Natural killer cell (primary cell): ENCODE data around the gene CLDN4. TPM values are rescaled to one million over a fixed set of nuclear protein-coding genes. Genes with fewer than 3 reads are reported as not detected.
A peak's percentile ranks its signal among the peaks of the same experiment; 100 is the strongest.

Experiments
- ATAC-seq, 3 donors: fragments of 150-1000 bp in 2 of 3; fragments of 200-7000 bp in 1 of 3; cut with Tn5 transposase; 1 replicate in 1 of 3; 2 replicates in 2 of 3; pipeline ENCODE4 v1.10.0; 2021; ENCODE audit warnings: mild to moderate bottlenecking in 2 of 3, moderate library complexity in 2 of 3
- DNase-seq, 2 donors: peaks; one replicate each; pipeline versions ENCODE4 v3.0.0 to v3.0.0-alpha.2; 2013 to 2021; ENCODE audit warnings: mixed read lengths in 1 of 2
- H3K27ac ChIP-seq: one replicate; pipeline ENCODE4 v1.5.1; 2013; ENCODE audit warnings: mild to moderate bottlenecking, low read length
- H3K27me3 ChIP-seq: one replicate; pipeline ENCODE4 v1.6.1; 2013; ENCODE audit warnings: low read length; ENCODE audit not compliant: control insufficient read depth, insufficient read depth
- H3K36me3 ChIP-seq: one replicate; pipeline ENCODE4 v1.6.1; 2013; ENCODE audit warnings: low read length; ENCODE audit not compliant: control insufficient read depth, insufficient read depth
- H3K4me1 ChIP-seq: one replicate; pipeline ENCODE4 v1.6.1; 2013; ENCODE audit warnings: low read length; ENCODE audit not compliant: control insufficient read depth, insufficient read depth
- H3K4me3 ChIP-seq: one replicate; pipeline ENCODE4 v1.5.1; 2013; ENCODE audit warnings: low read length
- H3K9me3 ChIP-seq: one replicate; pipeline ENCODE4 v1.6.1; 2013; ENCODE audit warnings: low read length; ENCODE audit not compliant: control insufficient read depth, insufficient read depth
- H3K27ac Mint-ChIP-seq, 2 donors: one replicate each; pipeline ENCODE4 v1.8.0; 2022; ENCODE audit warnings: mild to moderate bottlenecking in 2 of 2, mixed read lengths in 2 of 2, moderate library complexity in 1 of 2
- H3K27me3 Mint-ChIP-seq, 2 donors: one replicate each; pipeline ENCODE4 v1.8.0; 2022; ENCODE audit warnings: low read depth in 2 of 2, mixed read lengths in 2 of 2
- H3K36me3 Mint-ChIP-seq: one replicate; pipeline ENCODE4 v1.8.0; 2022; ENCODE audit warnings: mixed read lengths
- H3K4me1 Mint-ChIP-seq, 2 donors: one replicate each; pipeline ENCODE4 v1.8.0; 2022; ENCODE audit warnings: mixed read lengths in 2 of 2
- H3K4me3 Mint-ChIP-seq: one replicate; pipeline ENCODE4 v1.8.0; 2022; ENCODE audit warnings: mild to moderate bottlenecking, moderate library complexity, mixed read lengths
- H3K9me3 Mint-ChIP-seq, 2 donors: one replicate each; pipeline ENCODE4 v1.8.0; 2022; ENCODE audit warnings: mixed read lengths in 2 of 2
- WGBS: methylation state at CpG from one replicate; pipeline ENCODE4 v1.1.7; 2013; ENCODE audit warnings: missing lambda C conversion rate; ENCODE audit not compliant: insufficient coverage; 5-methylcytosine and 5-hydroxymethylcytosine counted together
- intact Hi-C: fragments of 100-400 bp; cut with micrococcal nuclease; formaldehyde crosslinking; loops from one replicate; pipeline ENCODE4 v1.14.2; 2022
- total RNA-seq, 4 donors: library from RNA; stranded (reverse); fragments of 120-200 nt in 1 of 4; gene quantifications; one replicate each; pipeline versions ENCODE4 v1.2.3 to v1.2.4, GENCODE V29; 2013 to 2022
- TF ChIP-seq, protein P1 (sequence below): fragments of 200-600 bp; IDR thresholded peaks from one replicate; pipeline ENCODE4 v1.8.0; 2022; ENCODE audit warnings: antibody characterized with exemption

The CLDN4 gene
- total RNA-seq, 3 donors from 2014 or later (not counting 1 experiment from before 2014, with no cell fraction given) = 0.09 to 0.30 (median 0.20) TPM

DNA sequence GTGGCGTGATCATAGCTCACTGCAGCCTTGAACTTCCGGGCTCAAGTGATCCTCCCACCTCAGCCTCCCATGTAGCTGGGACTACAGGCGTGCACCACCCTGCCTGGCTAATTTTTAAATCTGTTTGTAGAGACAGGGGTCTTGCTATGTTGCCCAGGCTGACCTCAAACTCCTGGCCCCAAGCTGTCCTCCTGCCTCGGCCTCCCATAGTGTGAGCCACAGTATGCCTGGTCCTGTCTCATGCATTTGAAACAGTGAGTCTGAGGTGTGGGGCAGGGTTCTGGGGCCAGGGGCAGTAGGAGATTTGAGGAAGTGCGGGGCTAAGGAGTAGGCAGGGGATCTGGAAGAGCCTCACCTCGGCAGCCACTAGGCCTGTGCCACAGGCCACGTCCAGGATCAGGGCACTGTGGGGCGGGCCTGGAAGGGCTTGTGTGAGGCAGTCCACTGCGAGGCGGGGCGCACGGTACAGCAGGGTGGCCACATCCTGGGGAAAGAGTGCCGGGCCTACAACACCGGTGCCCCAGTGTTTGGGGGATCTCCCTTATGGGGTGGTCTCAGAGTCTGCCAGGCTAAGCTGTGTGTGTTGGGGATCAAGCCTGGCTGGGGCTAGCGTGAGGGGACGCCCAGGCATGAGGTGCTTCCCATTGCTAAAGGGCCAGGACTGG, 10.1 kb downstream of the CLDN4 start:
- H3K36me3 Mint-ChIP-seq = no peaks in the 10 kb centered on the region
- no peaks in the 10 kb centered on the region for H3K9me3 Mint-ChIP-seq
- DNase-seq = no peak
- Histone ChIP-seq H3K4me3 (no peak overlapping the region), H3K9me3 (no peaks in the 10 kb centered on the region), H3K36me3 (no peaks in the 10 kb centered on the region), H3K27me3 (no peaks in the 10 kb centered on the region), H3K4me1 (peaks cover 16% of the 10 kb centered on the region), H3K27ac (no peak overlapping the region)
- no peak for ATAC-seq
- TF ChIP-seq, protein P1, sequence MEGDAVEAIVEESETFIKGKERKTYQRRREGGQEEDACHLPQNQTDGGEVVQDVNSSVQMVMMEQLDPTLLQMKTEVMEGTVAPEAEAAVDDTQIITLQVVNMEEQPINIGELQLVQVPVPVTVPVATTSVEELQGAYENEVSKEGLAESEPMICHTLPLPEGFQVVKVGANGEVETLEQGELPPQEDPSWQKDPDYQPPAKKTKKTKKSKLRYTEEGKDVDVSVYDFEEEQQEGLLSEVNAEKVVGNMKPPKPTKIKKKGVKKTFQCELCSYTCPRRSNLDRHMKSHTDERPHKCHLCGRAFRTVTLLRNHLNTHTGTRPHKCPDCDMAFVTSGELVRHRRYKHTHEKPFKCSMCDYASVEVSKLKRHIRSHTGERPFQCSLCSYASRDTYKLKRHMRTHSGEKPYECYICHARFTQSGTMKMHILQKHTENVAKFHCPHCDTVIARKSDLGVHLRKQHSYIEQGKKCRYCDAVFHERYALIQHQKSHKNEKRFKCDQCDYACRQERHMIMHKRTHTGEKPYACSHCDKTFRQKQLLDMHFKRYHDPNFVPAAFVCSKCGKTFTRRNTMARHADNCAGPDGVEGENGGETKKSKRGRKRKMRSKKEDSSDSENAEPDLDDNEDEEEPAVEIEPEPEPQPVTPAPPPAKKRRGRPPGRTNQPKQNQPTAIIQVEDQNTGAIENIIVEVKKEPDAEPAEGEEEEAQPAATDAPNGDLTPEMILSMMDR = no peak
- H3K4me1 Mint-ChIP-seq = peaks cover 0 to 13% of the 10 kb centered on the region in 2 donors
- no peak overlapping the region for H3K27ac Mint-ChIP-seq
- no peaks in the 10 kb centered on the region for H3K27me3 Mint-ChIP-seq
- intact Hi-C loops = no loop called here
- 88% methylated on average over 16 of the region's 16 CpGs for WGBS
- peak overlapping the region; percentile 13 for H3K4me3 Mint-ChIP-seq

- Histone ChIP-seq H3K4me1 (peaks cover 22% of the 10 kb centered on the region), H3K27ac (no peak overlapping the region), H3K4me3 (peak overlapping the region; percentile 43), H3K36me3 (no peaks in the 10 kb centered on the region), H3K9me3 (no peaks in the 10 kb centered on the region), H3K27me3 (no peaks in the 10 kb centered on the region)
- no peaks in the 10 kb centered on the region for H3K27me3 Mint-ChIP-seq
- ATAC-seq (no peak), DNase-seq (no peak)
- 89% methylated on average over 15 of the region's 15 CpGs for WGBS
- TF ChIP-seq, protein P1 = no peak
- no peaks in the 10 kb centered on the region for H3K9me3 Mint-ChIP-seq
- H3K4me1 Mint-ChIP-seq = peaks cover 0 to 13% of the 10 kb centered on the region in 2 donors
- H3K4me3 Mint-ChIP-seq = peak overlapping the region; percentile 21
- no peaks in the 10 kb centered on the region for H3K36me3 Mint-ChIP-seq
- H3K27ac Mint-ChIP-seq = peak overlapping the region in 1 of 2 donors; percentile 72
- intact Hi-C loops = no loop called here
Measured at GRCh38 chr7:73841689-73842066, 10.9 kb downstream of the CLDN4 start.

DNA sequence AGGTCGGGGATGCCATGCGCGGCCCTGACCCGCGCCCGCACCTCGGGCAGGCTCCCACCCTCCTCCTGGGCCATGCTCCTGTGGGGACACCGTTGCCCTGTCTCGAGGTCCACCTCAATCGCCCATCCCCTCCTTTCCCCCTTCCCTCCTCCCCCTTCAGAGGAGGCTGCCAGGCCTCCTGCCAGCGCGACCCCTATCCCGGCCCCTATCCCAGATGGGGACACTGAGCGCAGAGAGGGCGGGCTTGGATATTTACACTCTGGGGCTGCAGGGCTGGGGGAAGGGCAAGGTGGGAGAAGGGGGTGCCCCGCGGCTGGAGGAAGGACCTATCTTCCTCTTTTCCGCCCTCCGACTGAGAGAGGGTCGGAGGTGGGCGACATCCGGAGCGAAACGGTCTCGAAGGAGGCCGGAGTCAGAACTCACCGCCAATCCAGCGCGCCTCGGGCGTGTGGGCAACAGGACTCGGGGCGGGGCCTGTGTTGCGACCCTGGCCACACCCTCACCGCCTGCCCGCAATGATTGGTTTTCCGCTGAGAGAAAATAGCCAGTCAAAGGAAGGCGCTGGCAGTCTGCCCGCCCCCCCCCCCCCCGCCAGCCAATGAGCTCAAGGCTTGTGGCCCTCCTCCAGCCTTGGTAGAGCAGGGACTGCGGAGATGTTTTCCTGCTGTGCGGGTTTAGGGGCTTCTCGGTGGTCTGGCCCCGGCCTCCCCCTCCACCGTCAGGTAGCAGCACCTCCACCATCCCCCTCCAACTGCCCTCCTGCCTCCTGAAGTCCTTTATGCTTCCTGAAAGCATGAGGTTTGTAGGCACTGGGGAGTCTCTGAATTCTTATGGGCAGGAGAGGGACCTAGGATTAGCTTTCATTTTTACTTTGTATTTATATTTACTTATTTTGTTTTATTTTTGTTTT, 11.5 kb downstream of the CLDN4 start, which contains the start of gene METTL27:
Gene METTL27 (minus strand): TSS at position 450 of the 910 bp plus-strand sequence. CDS start 376 bp downstream, at position 74.
- peak within 1 kb of the TSS; percentile 28 for H3K27ac ChIP-seq
- 13% methylated on average over 44 of the region's 45 CpGs for WGBS
- intact Hi-C loops = no loop called here
- TF ChIP-seq, protein P1 = no peak
- no peaks in the 10 kb centered on the region for H3K9me3 ChIP-seq
- H3K4me3 ChIP-seq = peak within 1 kb of the TSS; percentile 44
- ATAC-seq (peak; percentile 99 to 100 (median 99)), DNase-seq (peak; percentile 84 to 94)
- peaks cover 0 to 13% of the 10 kb centered on the region in 2 donors for H3K4me1 Mint-ChIP-seq
- H3K27me3 Mint-ChIP-seq = no peaks in the 10 kb centered on the region
- H3K36me3 ChIP-seq = no peaks in the 10 kb centered on the region
- H3K27ac Mint-ChIP-seq = peak within 1 kb of the TSS in 1 of 2 donors; percentile 72
- peak within 1 kb of the TSS; percentile 90 for H3K4me3 Mint-ChIP-seq
- H3K27me3 ChIP-seq = no peaks in the 10 kb centered on the region
- H3K4me1 ChIP-seq = peaks cover 22% of the 10 kb centered on the region
- no peaks in the 10 kb centered on the region for H3K36me3 Mint-ChIP-seq
- no peaks in the 10 kb centered on the region for H3K9me3 Mint-ChIP-seq
